DND-41 (cell line): Measurements from ENCODE around the gene MXRA5.
"Not testable (repeated sequence)": the region's sequence is repeated elsewhere in the genome, so short reads cannot be mapped to it uniquely, and the experiment has no call there.

ENCODE experiments used
- ATAC-seq: fragments of 200-7000 bp; cut with Tn5 transposase; 3 replicates; pipeline ENCODE4 v1.9.1; 2021; ENCODE audit warnings: low read depth; ENCODE audit not compliant: insufficient read depth
- DNase-seq: peaks from one replicate; pipeline ENCODE4 v3.0.0-alpha.2; 2020
- H2AFZ ChIP-seq: 2 replicates; pipeline ENCODE4 v1.6.0; 2012; ENCODE audit warnings: low read depth, low read length
- H3K27ac ChIP-seq: 2 replicates; pipeline ENCODE4 v1.5.1; 2012; ENCODE audit warnings: low read length, inconsistent platforms
- H3K27me3 ChIP-seq: fragments of 200-600 bp; sonication (generic); 2 replicates; pipeline ENCODE4 v1.6.0; 2012; ENCODE audit warnings: low read length, mild to moderate bottlenecking, inconsistent platforms; ENCODE audit not compliant: insufficient read depth, poor library complexity
- H3K36me3 ChIP-seq: 2 replicates; pipeline ENCODE4 v1.5.1; 2012; ENCODE audit warnings: low read length, inconsistent platforms; ENCODE audit not compliant: insufficient read depth
- H3K4me1 ChIP-seq: 2 replicates; pipeline ENCODE4 v1.5.1; 2012; ENCODE audit warnings: mild to moderate bottlenecking, low read length; ENCODE audit not compliant: insufficient read depth
- H3K4me2 ChIP-seq: 2 replicates; pipeline ENCODE4 v1.6.0; 2012; ENCODE audit warnings: mild to moderate bottlenecking, moderate library complexity, low read length, inconsistent platforms; ENCODE audit not compliant: insufficient read depth
- H3K4me3 ChIP-seq, 2 experiments: fragments of 200-600 bp in 1 of 2; shearing (Covaris generic) in 1 of 2; 2 replicates each; pipeline ENCODE4 v1.5.1; 2012 to 2016; ENCODE audit warnings: inconsistent platforms in 2 of 2, low read length in 2 of 2, mild to moderate bottlenecking in 2 of 2, low read depth in 1 of 2, moderate library complexity in 1 of 2
- H3K79me2 ChIP-seq: 2 replicates; pipeline ENCODE4 v1.6.0; 2012; ENCODE audit warnings: low read length, inconsistent platforms; ENCODE audit not compliant: insufficient read depth
- H3K9ac ChIP-seq: 2 replicates; pipeline ENCODE4 v1.6.0; 2012; ENCODE audit warnings: low read depth, mild to moderate bottlenecking, inconsistent platforms, low read length, moderate library complexity
- H3K9me3 ChIP-seq: 2 replicates; pipeline ENCODE4 v1.5.1; 2012; ENCODE audit warnings: low read length, moderate library complexity, mild to moderate bottlenecking, inconsistent platforms; ENCODE audit not compliant: insufficient read depth, severe bottlenecking
- H4K20me1 ChIP-seq: 2 replicates; pipeline ENCODE4 v1.6.0; 2012; ENCODE audit warnings: low read length; ENCODE audit not compliant: insufficient read depth
- EZH2 ChIP-seq: IDR thresholded peaks from 3 replicates; pipeline ENCODE4 v1.6.1; 2012; ENCODE audit warnings: borderline replicate concordance, low read depth, mild to moderate bottlenecking, moderate library complexity, low read length, inconsistent platforms; ENCODE audit not compliant: severe bottlenecking
- TF ChIP-seq, protein P1 (sequence below): IDR thresholded peaks from 2 replicates; pipeline ENCODE4 v1.5.1; 2012; ENCODE audit warnings: borderline replicate concordance, low read length, moderate library complexity, mild to moderate bottlenecking; ENCODE audit not compliant: poor library complexity, severe bottlenecking; ENCODE audit errors: extremely low read depth

Gene MXRA5

DNA sequence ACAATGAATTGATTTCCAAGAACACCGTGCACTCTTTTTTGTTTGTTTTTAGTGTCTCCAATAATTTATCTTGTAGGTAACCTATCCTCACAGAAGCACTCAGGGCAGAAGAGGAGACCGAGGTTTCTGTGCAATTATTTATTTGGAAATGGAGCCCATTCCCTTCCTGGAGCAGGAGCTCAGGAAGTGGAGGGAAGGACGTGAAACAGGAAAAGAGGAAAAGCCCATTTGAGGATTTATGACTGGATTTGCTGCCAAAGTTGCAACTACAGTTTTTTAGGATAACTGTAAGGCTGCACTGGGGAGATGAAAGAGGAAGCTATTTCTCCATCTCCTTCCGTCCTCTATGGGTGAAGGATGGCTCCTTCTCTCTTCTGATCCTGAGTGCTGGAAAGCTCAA is 31.7 kb upstream of the MXRA5 start:
- H2AFZ ChIP-seq, result no peak overlapping the region
- H3K27ac ChIP-seq, result no peak overlapping the region
- no peak overlapping the region for H3K4me2 ChIP-seq
- no peak overlapping the region for H3K4me3 ChIP-seq
- H3K9me3 ChIP-seq, result no peaks in the 10 kb centered on the region
- H3K36me3 ChIP-seq, result no peaks in the 10 kb centered on the region
- no peaks in the 10 kb centered on the region for H3K27me3 ChIP-seq
- DNase-seq, result no peak
- no peak overlapping the region for H3K9ac ChIP-seq
- no peaks in the 10 kb centered on the region for H4K20me1 ChIP-seq
- ATAC-seq, result no peak
- H3K4me1 ChIP-seq, result no peaks in the 10 kb centered on the region
- no peak for TF ChIP-seq EZH2
- TF ChIP-seq, protein P1, sequence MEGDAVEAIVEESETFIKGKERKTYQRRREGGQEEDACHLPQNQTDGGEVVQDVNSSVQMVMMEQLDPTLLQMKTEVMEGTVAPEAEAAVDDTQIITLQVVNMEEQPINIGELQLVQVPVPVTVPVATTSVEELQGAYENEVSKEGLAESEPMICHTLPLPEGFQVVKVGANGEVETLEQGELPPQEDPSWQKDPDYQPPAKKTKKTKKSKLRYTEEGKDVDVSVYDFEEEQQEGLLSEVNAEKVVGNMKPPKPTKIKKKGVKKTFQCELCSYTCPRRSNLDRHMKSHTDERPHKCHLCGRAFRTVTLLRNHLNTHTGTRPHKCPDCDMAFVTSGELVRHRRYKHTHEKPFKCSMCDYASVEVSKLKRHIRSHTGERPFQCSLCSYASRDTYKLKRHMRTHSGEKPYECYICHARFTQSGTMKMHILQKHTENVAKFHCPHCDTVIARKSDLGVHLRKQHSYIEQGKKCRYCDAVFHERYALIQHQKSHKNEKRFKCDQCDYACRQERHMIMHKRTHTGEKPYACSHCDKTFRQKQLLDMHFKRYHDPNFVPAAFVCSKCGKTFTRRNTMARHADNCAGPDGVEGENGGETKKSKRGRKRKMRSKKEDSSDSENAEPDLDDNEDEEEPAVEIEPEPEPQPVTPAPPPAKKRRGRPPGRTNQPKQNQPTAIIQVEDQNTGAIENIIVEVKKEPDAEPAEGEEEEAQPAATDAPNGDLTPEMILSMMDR, result no peak
- H3K79me2 ChIP-seq, result no peaks in the 10 kb centered on the region

GRCh38 chrX:3377560-3377959 is 31.1 kb upstream of the MXRA5 start:
- H3K36me3 ChIP-seq, result no peaks in the 10 kb centered on the region
- H3K4me3 ChIP-seq, result no peak overlapping the region
- TF ChIP-seq, protein P1, result no peak
- TF ChIP-seq EZH2, result no peak
- H3K79me2 ChIP-seq, result no peaks in the 10 kb centered on the region
- ATAC-seq, result no peak
- no peak overlapping the region for H3K9ac ChIP-seq
- H2AFZ ChIP-seq, result no peak overlapping the region
- H3K4me2 ChIP-seq, result no peak overlapping the region
- no peak overlapping the region for H3K27ac ChIP-seq
- H3K4me1 ChIP-seq, result no peaks in the 10 kb centered on the region
- H3K9me3 ChIP-seq, result no peaks in the 10 kb centered on the region
- no peaks in the 10 kb centered on the region for H3K27me3 ChIP-seq
- DNase-seq, result no peak
- H4K20me1 ChIP-seq, result no peaks in the 10 kb centered on the region

- H3K4me2 ChIP-seq, H3K9me3 ChIP-seq, H3K36me3 ChIP-seq, H3K9ac ChIP-seq, H3K4me1 ChIP-seq, H3K27ac ChIP-seq, H2AFZ ChIP-seq, DNase-seq, H3K4me3 ChIP-seq, H3K27me3 ChIP-seq, H4K20me1 ChIP-seq, H3K79me2 ChIP-seq, ATAC-seq: not testable (repeated sequence)
Observed at GRCh38 chrX:3375878-3376508, 29.5 kb upstream of the MXRA5 start.

GRCh38 chrX:3374108-3374800 is 27.8 kb upstream of the MXRA5 start:
- H3K4me3 ChIP-seq, result no peak overlapping the region
- H3K4me1 ChIP-seq, result no peaks in the 10 kb centered on the region
- no peak for ATAC-seq
- H2AFZ ChIP-seq, result no peak overlapping the region
- H3K27me3 ChIP-seq, result no peaks in the 10 kb centered on the region
- H3K36me3 ChIP-seq, result no peaks in the 10 kb centered on the region
- H3K9ac ChIP-seq, result no peak overlapping the region
- H3K27ac ChIP-seq, result no peak overlapping the region
- H3K79me2 ChIP-seq, result no peaks in the 10 kb centered on the region
- no peak overlapping the region for H3K4me2 ChIP-seq
- no peaks in the 10 kb centered on the region for H3K9me3 ChIP-seq
- no peak for DNase-seq
- TF ChIP-seq, protein P1, result no peak
- TF ChIP-seq EZH2, result no peak
- no peaks in the 10 kb centered on the region for H4K20me1 ChIP-seq
